HG02610 (cell line): ENCODE results near the gene AGBL4.
A peak's percentile ranks its signal among the peaks of the same experiment; 100 is the strongest.

Experiments
- ATAC-seq: cut with Tn5 transposase; IDR thresholded peaks from one replicate; pipeline ENCODE4 v1.9.1; 2021; ENCODE audit warnings: mild to moderate bottlenecking, moderate library complexity; ENCODE audit not compliant: unreplicated experiment

AGBL4 gene

DNA sequence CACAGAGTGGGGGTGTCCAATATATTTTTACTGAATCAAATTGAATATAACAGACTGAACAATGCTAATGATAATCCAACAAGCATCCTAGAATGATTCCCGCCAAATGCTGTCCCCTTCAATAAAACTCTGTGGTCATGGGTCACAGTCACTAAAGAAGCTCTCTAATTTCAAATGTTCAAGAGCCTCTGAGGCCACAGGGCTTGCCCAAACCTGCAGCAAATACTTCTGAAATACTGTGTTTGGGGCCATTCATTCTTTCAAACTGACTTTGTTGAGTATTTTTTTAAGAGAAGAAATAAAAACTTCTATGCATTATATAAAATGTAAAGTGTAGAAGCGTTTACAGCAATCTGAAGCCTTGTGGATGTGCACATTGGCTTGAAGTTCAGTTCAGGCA is 1239.5 kb downstream of the AGBL4 start:
- ATAC-seq = no peak

DNA sequence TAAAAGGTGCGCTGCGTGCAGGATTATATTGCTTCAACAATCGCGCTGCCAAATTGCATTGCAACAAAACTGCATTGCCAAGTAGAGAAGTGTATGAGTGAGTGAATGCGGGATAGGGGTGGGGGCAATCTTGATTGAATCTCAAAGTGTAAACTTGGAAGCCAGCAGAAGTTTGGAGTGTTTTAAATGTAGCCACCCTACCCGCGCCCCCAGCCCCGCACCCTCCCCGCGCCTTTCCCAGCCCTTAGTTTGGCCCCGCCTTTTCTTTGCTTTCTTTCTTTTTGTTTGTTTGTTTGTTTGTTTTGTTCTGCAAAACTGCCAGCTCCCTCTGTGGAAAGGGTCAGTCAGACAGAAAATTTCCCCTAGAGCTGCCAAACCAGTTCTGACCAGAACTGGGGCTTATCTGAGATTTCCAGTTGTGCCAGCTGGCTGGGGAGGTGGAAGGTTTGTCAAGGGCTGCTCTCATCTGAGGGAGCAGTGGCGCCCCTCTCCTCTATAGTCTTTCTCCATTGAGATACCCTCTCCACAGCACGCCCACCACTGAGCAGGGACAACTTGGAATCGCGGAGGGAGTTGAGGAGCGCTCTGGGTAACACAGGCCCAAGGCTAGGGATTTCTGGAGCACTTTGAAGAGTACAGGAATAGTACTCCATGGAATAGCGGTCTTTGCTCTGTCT is 1246.4 kb downstream of the AGBL4 start:
- ATAC-seq = no peak

DNA sequence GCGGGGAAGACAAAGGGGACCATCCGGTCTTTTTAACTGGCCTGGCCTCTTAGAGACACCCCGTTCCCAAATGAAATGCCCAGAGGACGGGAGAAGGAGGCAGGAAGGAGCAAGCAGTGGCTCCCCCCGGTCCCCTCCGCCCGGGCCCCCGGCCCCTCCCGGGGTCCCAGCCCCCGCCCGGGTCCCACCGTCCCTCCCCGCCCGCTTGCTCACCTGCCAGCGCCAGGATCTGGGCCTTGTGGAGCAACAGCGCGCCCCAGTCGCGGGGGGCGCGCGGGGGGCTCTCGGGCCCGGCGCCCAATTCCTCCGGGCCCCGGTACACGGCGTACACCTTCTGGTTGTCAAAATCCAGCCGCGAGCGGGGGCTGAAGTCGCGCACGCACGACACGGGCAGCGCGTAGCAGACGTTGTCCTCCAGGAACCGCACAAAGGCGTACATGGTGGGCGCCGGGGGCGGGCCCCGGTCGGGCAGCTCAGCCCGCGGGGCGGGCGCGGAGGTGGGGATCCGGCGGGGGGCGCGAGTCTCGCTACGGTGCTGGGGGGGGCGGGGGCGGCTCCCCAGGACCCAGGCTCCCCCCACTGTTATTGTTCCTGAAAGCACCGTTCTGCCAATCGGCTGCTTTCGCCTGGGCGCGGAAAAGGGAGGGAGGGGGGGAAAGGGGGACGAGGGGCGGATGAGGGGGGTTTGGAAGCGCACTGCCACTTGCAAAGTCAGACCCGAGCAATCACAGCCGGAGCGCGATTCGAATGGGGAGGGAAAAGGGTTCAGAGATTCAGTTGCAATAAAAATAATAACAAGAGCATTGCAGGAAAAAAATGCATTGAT is 1247.1 kb downstream of the AGBL4 start, which contains the start of gene BEND5:
TSS of gene BEND5 (minus strand) at position 499 of the 826 bp plus-strand sequence. CDS start at position 439, 60 bp downstream.
- no peak for ATAC-seq

GRCh38 chr1:48775831-48776392 is 1247.8 kb downstream of the AGBL4 start:
- no peak for ATAC-seq

GRCh38 chr1:48773133-48773532 is 1250.6 kb downstream of the AGBL4 start:
- peak; percentile 55 for ATAC-seq

- ATAC-seq = no peak
Measured at GRCh38 chr1:48772211-48772610, 1251.5 kb downstream of the AGBL4 start.

DNA sequence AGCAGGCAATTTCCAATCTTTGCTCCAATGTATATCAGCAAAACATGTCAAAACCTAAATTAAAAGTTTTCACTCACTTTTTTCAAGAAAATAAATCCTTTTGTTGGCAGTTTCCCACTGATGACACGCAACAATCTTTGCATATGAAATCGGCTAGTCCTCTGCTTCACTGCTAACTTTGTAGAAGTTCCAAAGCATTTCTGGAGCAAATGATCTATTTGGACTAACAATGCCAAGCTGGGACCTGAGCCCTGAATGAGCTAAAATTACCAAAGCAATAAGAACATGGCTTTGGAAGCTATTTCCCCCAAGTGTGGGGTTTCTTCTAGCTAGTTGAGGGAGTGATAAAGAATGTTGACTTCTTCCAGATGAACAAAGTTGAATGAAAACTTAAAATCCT is 1252.2 kb downstream of the AGBL4 start:
- ATAC-seq = no peak

DNA sequence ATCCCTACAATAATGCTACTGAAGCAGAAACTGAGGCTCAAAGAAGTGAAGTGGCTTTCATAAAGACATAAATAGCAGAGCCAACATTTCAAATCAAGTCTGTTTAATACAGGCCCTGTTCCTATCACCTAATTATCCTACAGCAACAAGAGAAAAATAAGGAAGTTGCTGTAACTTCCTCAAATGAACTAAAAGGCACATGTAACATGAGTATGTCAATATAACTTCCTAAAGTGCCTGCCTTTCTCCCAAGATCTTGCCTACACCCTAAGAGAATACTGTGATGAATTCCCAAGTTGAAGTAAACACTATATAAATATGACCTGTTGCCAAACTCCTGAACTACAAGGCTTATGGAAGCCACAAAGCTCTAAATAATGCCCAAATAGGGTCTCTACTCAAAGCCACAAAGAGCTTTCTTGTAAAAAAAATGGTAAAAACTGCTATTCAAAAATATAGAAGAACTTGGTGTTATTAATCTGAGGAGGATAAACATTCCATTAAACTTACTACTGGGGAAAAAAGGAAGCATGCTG is 1255.7 kb downstream of the AGBL4 start:
- no peak for ATAC-seq

DNA sequence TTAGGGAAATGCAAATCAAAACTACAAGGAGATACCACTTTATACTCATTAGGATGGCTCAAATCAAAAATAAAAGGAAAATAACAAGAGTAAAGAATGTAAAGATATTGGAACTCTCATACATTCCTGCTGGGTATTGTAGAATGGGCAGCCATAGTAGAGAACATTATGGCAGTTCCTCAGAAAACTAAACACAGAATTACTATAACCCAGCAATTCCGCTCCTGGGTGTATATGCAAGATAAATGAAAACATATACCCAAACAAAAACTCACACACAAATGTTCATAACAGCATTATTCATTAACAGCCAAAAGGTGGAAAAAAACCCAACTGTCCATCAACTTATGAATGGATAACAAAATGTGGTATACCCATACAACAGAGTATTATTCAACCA is 1258.4 kb downstream of the AGBL4 start:
- no peak for ATAC-seq

- no peak for ATAC-seq
Measured at GRCh38 chr1:48761986-48762385, 1261.8 kb downstream of the AGBL4 start.

DNA sequence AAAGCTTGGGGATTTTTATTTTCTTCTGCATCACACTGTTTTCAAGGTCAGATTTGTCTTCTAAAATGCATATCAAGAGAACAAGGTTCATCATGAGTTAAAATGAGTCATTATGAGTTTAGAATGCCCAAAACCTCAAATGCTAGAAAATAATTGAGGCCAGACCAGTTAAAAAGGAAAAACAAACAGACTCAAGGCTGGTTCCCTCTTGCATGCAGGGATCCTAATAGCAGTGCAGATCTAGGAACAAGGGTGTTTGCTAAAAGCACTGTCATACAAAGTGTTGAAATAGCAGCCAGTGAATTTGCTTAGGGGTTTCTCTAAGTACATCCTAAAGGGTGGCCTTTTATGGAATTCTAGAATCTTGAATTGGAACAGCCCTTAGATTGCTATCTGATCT is 1262.3 kb downstream of the AGBL4 start:
- ATAC-seq = no peak

- ATAC-seq = no peak
Measured at GRCh38 chr1:48760857-48761256, 1262.9 kb downstream of the AGBL4 start.

- ATAC-seq = no peak
Measured at GRCh38 chr1:48758976-48759375, 1264.8 kb downstream of the AGBL4 start.

DNA sequence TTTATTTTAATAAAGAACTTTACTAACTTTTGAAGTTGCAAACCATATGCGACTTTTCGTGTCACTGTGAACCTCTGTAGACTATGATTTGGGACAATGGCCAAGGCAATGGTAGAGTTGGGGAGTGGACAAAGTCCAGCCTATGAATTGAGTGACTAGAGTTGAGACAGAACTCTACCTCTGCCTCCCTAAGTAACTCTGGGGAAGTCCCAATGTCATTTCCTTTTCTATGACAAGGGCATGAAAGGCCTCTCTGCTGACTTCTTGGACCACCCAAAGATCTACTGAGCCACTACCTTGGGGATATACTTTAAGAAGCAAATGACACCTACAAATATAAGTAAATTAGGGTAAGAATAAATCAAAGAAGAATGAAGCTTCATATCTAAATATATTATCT is 1266.4 kb downstream of the AGBL4 start:
- peak; percentile 47 for ATAC-seq

DNA sequence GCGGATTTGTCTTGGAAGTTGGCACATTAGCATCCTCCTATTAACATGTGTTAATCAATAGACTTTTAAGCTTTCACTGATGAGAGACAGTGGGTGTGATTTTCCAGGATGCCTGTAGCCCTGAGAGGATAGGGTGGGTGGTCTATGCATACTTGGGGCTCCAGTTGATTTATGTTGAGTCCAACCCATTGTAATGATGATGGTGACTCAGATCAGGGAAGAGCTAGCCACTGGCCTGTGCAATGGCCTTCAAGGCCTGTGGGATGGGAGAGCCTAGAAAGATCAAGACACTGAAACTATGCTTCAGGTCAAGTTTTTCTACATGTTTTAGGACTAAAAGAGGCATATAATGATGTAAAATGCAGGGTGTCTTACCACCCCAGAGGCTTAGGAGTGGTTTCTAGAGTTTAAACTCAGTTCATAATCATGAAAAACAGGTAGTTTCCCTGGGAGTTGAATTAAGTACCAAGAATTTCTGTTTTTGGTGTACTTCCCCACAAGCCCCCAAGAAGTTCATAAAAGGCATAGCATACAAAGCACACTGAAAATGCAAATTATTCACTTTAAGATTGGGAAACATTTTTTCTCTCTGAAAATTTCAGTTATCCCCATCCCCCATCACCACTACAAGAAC is 1267.0 kb downstream of the AGBL4 start:
- ATAC-seq = peak; percentile 57

- no peak for ATAC-seq
Measured at GRCh38 chr1:48753293-48753692, 1270.5 kb downstream of the AGBL4 start.

GRCh38 chr1:48750109-48750508 is 1273.6 kb downstream of the AGBL4 start:
- ATAC-seq = peak; percentile 90

GRCh38 chr1:48749068-48749467 is 1274.7 kb downstream of the AGBL4 start:
- no peak for ATAC-seq

DNA sequence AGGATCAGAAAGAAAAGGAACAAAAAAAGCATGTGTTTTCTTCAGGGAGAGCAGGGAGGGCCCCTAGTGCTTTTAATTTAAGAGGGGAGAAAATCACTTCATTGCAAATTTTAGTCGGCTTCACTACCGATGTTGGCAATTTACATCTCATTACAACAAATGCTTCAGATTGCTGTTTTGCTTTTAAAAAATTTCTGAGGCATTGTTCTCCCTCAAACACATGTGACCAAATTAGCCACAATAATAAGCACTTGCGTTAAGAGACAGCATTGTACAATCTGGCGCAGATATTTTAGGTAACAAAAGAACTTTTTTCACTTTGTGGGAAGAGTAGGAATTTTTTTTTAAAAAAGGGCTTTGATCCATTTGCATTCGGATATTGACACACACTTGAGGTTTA is 1276.8 kb downstream of the AGBL4 start:
- no peak for ATAC-seq

DNA sequence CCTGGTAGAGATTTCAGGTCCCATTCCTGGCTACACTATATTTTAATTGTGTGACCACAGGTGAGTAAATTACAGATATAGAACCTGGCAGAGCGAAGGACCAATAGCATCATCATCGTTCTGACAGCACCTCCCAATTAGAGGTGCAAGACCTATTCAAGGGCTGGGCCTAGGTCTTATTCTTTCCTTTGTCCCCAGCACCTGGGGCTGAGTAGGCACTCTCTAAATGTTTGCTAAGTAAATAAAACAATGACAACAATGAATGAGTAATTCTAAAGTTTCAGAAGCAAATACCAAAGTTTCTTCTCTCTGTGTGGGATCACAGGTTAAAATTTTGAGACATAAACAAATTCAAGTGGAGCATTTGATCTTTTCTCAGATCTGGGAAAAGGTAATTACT is 1279.7 kb downstream of the AGBL4 start:
- ATAC-seq = no peak

- ATAC-seq = peak; percentile 75
Measured at GRCh38 chr1:48743480-48743879, 1280.3 kb downstream of the AGBL4 start.
